Measurements from ENCODE around the gene EXOC2.

Gene EXOC2

GRCh38 chr6:729606-730320 is 36.8 kb upstream of the EXOC2 start:
- no peak overlapping the region for H3K4me3 ChIP-seq (ENCODE audit: control insufficient read depth, low read depth, low read length)
- TF ChIP-seq CTCF (conservative IDR thresholded peaks at IDR 0.05; ENCODE audit: control insufficient read depth, insufficient read depth, low read depth, low read length): no peak
- no peak for DNase-seq (ENCODE audit: low read depth)

GRCh38 chr6:727856-728255 is 34.9 kb upstream of the EXOC2 start:
- no peak overlapping the region for H3K4me3 ChIP-seq (ENCODE audit: control insufficient read depth, low read depth, low read length)
- DNase-seq (ENCODE audit: low read depth): no peak
- TF ChIP-seq CTCF (conservative IDR thresholded peaks at IDR 0.05; ENCODE audit: control insufficient read depth, insufficient read depth, low read depth, low read length): no peak

- DNase-seq (ENCODE audit: low read depth): no peak
These were observed 30.6 kb upstream of the EXOC2 start for GRCh38 chr6:723540-723939.

GRCh38 chr6:722608-723007 is 29.7 kb upstream of the EXOC2 start:
- peak; percentile 66 for DNase-seq (ENCODE audit: low read depth)
- no peak overlapping the region for H3K4me3 ChIP-seq (ENCODE audit: control insufficient read depth, low read depth, low read length)
- no peak for TF ChIP-seq CTCF (conservative IDR thresholded peaks at IDR 0.05; ENCODE audit: control insufficient read depth, insufficient read depth, low read depth, low read length)

More at GRCh38 chr6:723540-723939, 30.6 kb upstream of the EXOC2 start:
- no peak overlapping the region for H3K4me3 ChIP-seq (ENCODE audit: control insufficient read depth, low read depth, low read length)
- peak; percentile 25 for TF ChIP-seq CTCF (conservative IDR thresholded peaks at IDR 0.05; ENCODE audit: control insufficient read depth, insufficient read depth, low read depth, low read length)

GRCh38 chr6:722077-722524 is 29.2 kb upstream of the EXOC2 start:
- peak; percentile 93 for TF ChIP-seq CTCF (conservative IDR thresholded peaks at IDR 0.05; ENCODE audit: control insufficient read depth, insufficient read depth, low read depth, low read length)
- H3K4me3 ChIP-seq (ENCODE audit: control insufficient read depth, low read depth, low read length): no peak overlapping the region
- peak; percentile 86 for DNase-seq (ENCODE audit: low read depth)

GRCh38 chr6:718345-718744 is 25.4 kb upstream of the EXOC2 start:
- DNase-seq (ENCODE audit: low read depth): no peak
- no peak overlapping the region for H3K4me3 ChIP-seq (ENCODE audit: control insufficient read depth, low read depth, low read length)
- no peak for TF ChIP-seq CTCF (conservative IDR thresholded peaks at IDR 0.05; ENCODE audit: control insufficient read depth, insufficient read depth, low read depth, low read length)
